SU-DHL-6 (cell line): ENCODE data around the gene TBL1X.

Experiments
- H2AFZ ChIP-seq: fragments of 200-600 bp; sonication (generic); 2 replicates; pipeline ENCODE4 v1.6.1; 2014; ENCODE audit warnings: low read depth, mild to moderate bottlenecking, moderate library complexity, mixed read lengths, antibody characterized with exemption, low read length; ENCODE audit not compliant: severe bottlenecking
- H3F3A ChIP-seq: fragments of 200-600 bp; shearing (Covaris generic); 2 replicates; pipeline ENCODE4 v1.6.0; 2016; ENCODE audit warnings: antibody characterized with exemption, mild to moderate bottlenecking; ENCODE audit not compliant: insufficient read depth
- H3K27ac ChIP-seq: fragments of 200-600 bp; sonication (generic); 2 replicates; pipeline ENCODE4 v1.5.1; 2016; ENCODE audit warnings: low read depth, mild to moderate bottlenecking, low read length, moderate library complexity, mixed read lengths
- H3K27me3 ChIP-seq: fragments of 200-600 bp; sonication (generic), shearing (Covaris generic); 2 replicates; pipeline ENCODE4 v1.6.0; 2014; ENCODE audit warnings: mild to moderate bottlenecking, low read length
- H3K36me3 ChIP-seq: fragments of 200-600 bp; sonication (generic); 2 replicates; pipeline ENCODE4 v1.6.1; 2014; ENCODE audit warnings: mild to moderate bottlenecking, low read length, mixed read lengths
- H3K4me2 ChIP-seq: fragments of 300-600, 200-600 bp; shearing (Covaris generic), sonication (generic); 2 replicates; pipeline ENCODE4 v1.6.0; 2014; ENCODE audit warnings: low read length, low read depth, mild to moderate bottlenecking; ENCODE audit not compliant: poor library complexity, severe bottlenecking
- H3K4me3 ChIP-seq: fragments of 200-600 bp; sonication (generic); 2 replicates; pipeline ENCODE4 v1.5.1; 2014; ENCODE audit warnings: antibody characterized with exemption, low read length, mild to moderate bottlenecking, mixed read lengths; ENCODE audit not compliant: insufficient read depth, poor library complexity, severe bottlenecking
- H3K79me2 ChIP-seq: fragments of 200-600 bp; sonication (generic); 2 replicates; pipeline ENCODE4 v1.6.1; 2014; ENCODE audit warnings: mild to moderate bottlenecking, low read length, moderate library complexity; ENCODE audit not compliant: insufficient read depth
- H3K9ac ChIP-seq: fragments of 200-600 bp; sonication (generic); 2 replicates; pipeline ENCODE4 v1.7.0; 2014; ENCODE audit warnings: mild to moderate bottlenecking, low read length
- H3K9me2 ChIP-seq: fragments of 200-600 bp; sonication (generic); replicated peaks from 2 replicates; pipeline ENCODE4 v1.6.1; 2014; ENCODE audit warnings: low read length; ENCODE audit not compliant: insufficient read depth
- H3K9me3 ChIP-seq: fragments of 200-600 bp; sonication (generic); 2 replicates; pipeline ENCODE4 v1.6.1; 2014; ENCODE audit warnings: low read length, mixed read lengths; ENCODE audit not compliant: insufficient read depth
- H4K20me1 ChIP-seq: fragments of 200-600 bp; sonication (generic); 2 replicates; pipeline ENCODE4 v1.6.1; 2014; ENCODE audit warnings: low read depth, mild to moderate bottlenecking, antibody characterized with exemption, low read length, moderate library complexity, mixed read lengths
- CTCF ChIP-seq: fragments of 200-600 bp; sonication (generic); IDR thresholded peaks from one replicate; pipeline ENCODE4 v1.5.1; 2017; ENCODE audit warnings: antibody characterized with exemption, mild to moderate bottlenecking, low read length, moderate library complexity; ENCODE audit not compliant: insufficient read depth, poor library complexity, severe bottlenecking
- EZH2phosphoT487 ChIP-seq: fragments of 200-600 bp; sonication (generic), shearing (Covaris generic); conservative IDR thresholded peaks from 2 replicates; pipeline ENCODE4 v1.6.1; 2018; ENCODE audit warnings: mild to moderate bottlenecking, antibody characterized with exemption, low read length, moderate library complexity, mixed read lengths

Gene TBL1X

GRCh38 chrX:9459186-9459748, 5.6 kb upstream of the TBL1X start:
- Histone ChIP-seq H3K79me2 (no peaks in the 10 kb centered on the region), H2AFZ (no peak overlapping the region), H4K20me1 (no peaks in the 10 kb centered on the region), H3K9me3 (no peaks in the 10 kb centered on the region), H3K27ac (no peak overlapping the region), H3K9me2 (no peaks in the 10 kb centered on the region), H3K36me3 (no peaks in the 10 kb centered on the region), H3K9ac (no peak overlapping the region), H3F3A (0 out of 2 replicates have a peak, but pooled peaks cover 8% of the 10 kb centered on the region), H3K4me2 (no peak overlapping the region), H3K27me3 (no peaks in the 10 kb centered on the region), H3K4me3 (no peak overlapping the region)
- TF ChIP-seq CTCF (no peak), EZH2phosphoT487 (no peak)

- no peak overlapping the region for H3K4me2 ChIP-seq
- no peak overlapping the region for H2AFZ ChIP-seq
- H3K27ac ChIP-seq: no peak overlapping the region
Measured at GRCh38 chrX:9461087-9461486, 3.8 kb upstream of the TBL1X start.

GRCh38 chrX:9462456-9462855, 2.4 kb upstream of the TBL1X start:
- peak overlapping the region; percentile 91 for H3K4me2 ChIP-seq
- H3F3A ChIP-seq: 0 out of 2 replicates have a peak, but pooled peaks cover 8% of the 10 kb centered on the region
- H3K9me3 ChIP-seq: no peaks in the 10 kb centered on the region
- H3K9me2 ChIP-seq: no peaks in the 10 kb centered on the region
- H2AFZ ChIP-seq: no peak overlapping the region
- H4K20me1 ChIP-seq: no peaks in the 10 kb centered on the region
- H3K4me3 ChIP-seq: no peak overlapping the region
- TF ChIP-seq EZH2phosphoT487 (no peak), CTCF (no peak)
- peak overlapping the region; percentile 90; the same call in 1 of the 2 replicates for H3K27ac ChIP-seq
- H3K27me3 ChIP-seq: no peaks in the 10 kb centered on the region
- H3K36me3 ChIP-seq: no peaks in the 10 kb centered on the region
- peaks cover 12% of the 10 kb centered on the region; the same call in 1 of the 2 replicates for H3K79me2 ChIP-seq
- no peak overlapping the region for H3K9ac ChIP-seq

More at GRCh38 chrX:9461087-9461486, 3.8 kb upstream of the TBL1X start:
- no peaks in the 10 kb centered on the region for H3K27me3 ChIP-seq
- 0 out of 2 replicates have a peak, but pooled peaks cover 8% of the 10 kb centered on the region for H3F3A ChIP-seq
- H3K9me3 ChIP-seq: no peaks in the 10 kb centered on the region
- no peak for TF ChIP-seq CTCF
- TF ChIP-seq EZH2phosphoT487: no peak
- H4K20me1 ChIP-seq: no peaks in the 10 kb centered on the region
- H3K79me2 ChIP-seq: no peaks in the 10 kb centered on the region; the same call in 1 of the 2 replicates
- no peak overlapping the region for H3K9ac ChIP-seq
- no peaks in the 10 kb centered on the region for H3K9me2 ChIP-seq
- no peaks in the 10 kb centered on the region for H3K36me3 ChIP-seq
- H3K4me3 ChIP-seq: no peak overlapping the region
